H9 (cell line): ENCODE data around the gene PTK7. TPM values are rescaled to one million over a fixed set of nuclear protein-coding genes. Genes with fewer than 3 reads are reported as not detected.

Source experiments
- DNase-seq: peaks from one replicate; pipeline ENCODE4 v3.0.0-alpha.2; 2017
- H2AFZ ChIP-seq: one replicate; pipeline ENCODE4 v1.6.1; 2013; ENCODE audit warnings: mild to moderate bottlenecking, low read length, control low read depth, moderate library complexity
- H2AK5ac ChIP-seq: 2 replicates; pipeline ENCODE4 v1.6.1; 2013; ENCODE audit warnings: low read length, control low read depth, mixed read lengths; ENCODE audit not compliant: insufficient read length
- H2BK120ac ChIP-seq: one replicate; pipeline ENCODE4 v1.6.1; 2013; ENCODE audit warnings: low read depth, mild to moderate bottlenecking, low read length, control low read depth, inconsistent platforms; ENCODE audit not compliant: poor library complexity, severe bottlenecking
- H2BK12ac ChIP-seq: 2 replicates; pipeline ENCODE4 v1.6.1; 2013; ENCODE audit warnings: low read length, control low read depth, mixed read lengths, low read depth; ENCODE audit not compliant: insufficient read length
- H2BK15ac ChIP-seq: 2 replicates; pipeline ENCODE4 v1.6.1; 2013; ENCODE audit warnings: low read depth, low read length, control low read depth
- H2BK20ac ChIP-seq: one replicate; pipeline ENCODE4 v1.6.1; 2013; ENCODE audit warnings: low read depth, mild to moderate bottlenecking, low read length, control low read depth, inconsistent platforms; ENCODE audit not compliant: poor library complexity, severe bottlenecking
- H2BK5ac ChIP-seq: 2 replicates; pipeline ENCODE4 v1.6.1; 2013; ENCODE audit warnings: low read length, control low read depth, mixed read lengths; ENCODE audit not compliant: insufficient read length
- H3K14ac ChIP-seq: 2 replicates; pipeline ENCODE4 v1.6.1; 2013; ENCODE audit warnings: low read length, control low read depth; ENCODE audit not compliant: insufficient read depth
- H3K18ac ChIP-seq: 2 replicates; pipeline ENCODE4 v1.6.1; 2013; ENCODE audit warnings: low read depth, mild to moderate bottlenecking, mixed read lengths, low read length, control low read depth; ENCODE audit not compliant: insufficient read length
- H3K23ac ChIP-seq: 2 replicates; pipeline ENCODE4 v1.6.1; 2013; ENCODE audit warnings: low read length, control low read depth, mixed read lengths, low read depth; ENCODE audit not compliant: insufficient read length
- H3K23me2 ChIP-seq: 2 replicates; pipeline ENCODE4 v1.6.1; 2013; ENCODE audit warnings: low read depth, mild to moderate bottlenecking, mixed read lengths, low read length, control low read depth; ENCODE audit not compliant: insufficient read length, poor library complexity, severe bottlenecking
- H3K27ac ChIP-seq: 2 replicates; pipeline ENCODE4 v1.5.1; 2013; ENCODE audit warnings: low read length, control low read depth, mixed read lengths, low read depth; ENCODE audit not compliant: insufficient read length
- H3K27me3 ChIP-seq: 2 replicates; pipeline ENCODE4 v1.6.1; 2013; ENCODE audit warnings: low read length, control low read depth, inconsistent platforms; ENCODE audit not compliant: insufficient read depth
- H3K4ac ChIP-seq: 2 replicates; pipeline ENCODE4 v1.6.1; 2013; ENCODE audit warnings: low read depth, mild to moderate bottlenecking, control low read depth, inconsistent platforms, low read length, moderate library complexity
- H3K4me1 ChIP-seq: 2 replicates; pipeline ENCODE4 v1.6.1; 2013; ENCODE audit warnings: low read length, control low read depth, inconsistent platforms; ENCODE audit not compliant: insufficient read depth
- H3K4me2 ChIP-seq: 2 replicates; pipeline ENCODE4 v1.6.1; 2013; ENCODE audit warnings: low read length, control low read depth, mixed read lengths; ENCODE audit not compliant: insufficient read length, insufficient read depth
- H3K56ac ChIP-seq: 2 replicates; pipeline ENCODE4 v1.6.1; 2013; ENCODE audit warnings: low read depth, mild to moderate bottlenecking, mixed read lengths, low read length, control low read depth; ENCODE audit not compliant: insufficient read length
- H3K79me1 ChIP-seq: 2 replicates; pipeline ENCODE4 v1.6.1; 2013; ENCODE audit warnings: low read depth, mild to moderate bottlenecking, moderate library complexity, low read length, control low read depth, inconsistent platforms; ENCODE audit not compliant: insufficient read depth, poor library complexity, severe bottlenecking
- H3K79me2 ChIP-seq: 2 replicates; pipeline ENCODE4 v1.6.1; 2013; ENCODE audit warnings: low read length, control low read depth, inconsistent platforms; ENCODE audit not compliant: insufficient read depth
- H3K9ac ChIP-seq: 2 replicates; pipeline ENCODE4 v1.6.1; 2013; ENCODE audit warnings: low read length, control low read depth, mixed read lengths; ENCODE audit not compliant: insufficient read length; ENCODE audit errors: extremely low read depth
- H3K9me3 ChIP-seq: one replicate; pipeline ENCODE4 v1.6.1; 2013; ENCODE audit warnings: low read depth, low read length, inconsistent platforms; ENCODE audit not compliant: control insufficient read depth
- H3T11ph ChIP-seq: one replicate; pipeline ENCODE4 v1.6.1; 2013; ENCODE audit warnings: mild to moderate bottlenecking, low read length, control low read depth, inconsistent platforms
- H4K20me1 ChIP-seq: one replicate; pipeline ENCODE4 v1.6.1; 2013; ENCODE audit not compliant: control insufficient read depth, insufficient read length, insufficient read depth
- H4K5ac ChIP-seq: 2 replicates; pipeline ENCODE4 v1.6.1; 2013; ENCODE audit warnings: low read depth, mild to moderate bottlenecking, mixed read lengths, low read length, control low read depth; ENCODE audit not compliant: insufficient read length
- H4K8ac ChIP-seq: replicated peaks from 2 replicates; pipeline ENCODE4 v1.6.1; 2013; ENCODE audit warnings: low read length, control low read depth, mixed read lengths, low read depth; ENCODE audit not compliant: insufficient read length
- H4K91ac ChIP-seq: 2 replicates; pipeline ENCODE4 v1.6.1; 2013; ENCODE audit warnings: low read depth, mild to moderate bottlenecking, moderate library complexity, mixed read lengths, low read length, control low read depth; ENCODE audit not compliant: insufficient read length
- H3K27ac Mint-ChIP-seq, 3 experiments: 2 replicates in 2 of 3; 3 replicates in 1 of 3; pipeline ENCODE4 v1.8.0; 2020 to 2021; ENCODE audit warnings: mixed read lengths in 3 of 3, mild to moderate bottlenecking in 1 of 3, moderate library complexity in 1 of 3
- H3K27me3 Mint-ChIP-seq: 2 replicates; pipeline ENCODE4 v1.8.0; 2021; ENCODE audit warnings: low read depth, mild to moderate bottlenecking, moderate library complexity, mixed read lengths
- H3K36me3 Mint-ChIP-seq, 3 experiments: 2 replicates in 2 of 3; 3 replicates in 1 of 3; pipeline ENCODE4 v1.8.0; 2020 to 2021; ENCODE audit warnings: low read depth in 3 of 3, mixed read lengths in 3 of 3; ENCODE audit not compliant: insufficient read depth in 1 of 3
- H3K4me1 Mint-ChIP-seq, 2 experiments: 2 replicates each; pipeline ENCODE4 v1.8.0; 2020; ENCODE audit warnings: mixed read lengths in 2 of 2
- H3K4me3 Mint-ChIP-seq, 2 experiments: 2 replicates in 1 of 2; 3 replicates in 1 of 2; pipeline ENCODE4 v1.8.0; 2020 to 2021; ENCODE audit warnings: mild to moderate bottlenecking in 2 of 2, mixed read lengths in 2 of 2, moderate library complexity in 1 of 2
- H3K9me3 Mint-ChIP-seq, 2 experiments: 2 replicates in 1 of 2; 3 replicates in 1 of 2; pipeline ENCODE4 v1.8.0; 2020; ENCODE audit warnings: mild to moderate bottlenecking in 2 of 2, mixed read lengths in 2 of 2, moderate library complexity in 1 of 2
- WGBS: extraction: QIAGEN DNeasy Blood & Tissue Kit; methylation state at CpG from one replicate; pipeline ENCODE4 v1.1.7; 2013; ENCODE audit warnings: missing lambda C conversion rate, low lambda C conversion rate, mixed read lengths; ENCODE audit not compliant: insufficient read length; ENCODE audit errors: extremely low coverage; 5-methylcytosine and 5-hydroxymethylcytosine counted together
- total RNA-seq: library from RNA; stranded (reverse); gene quantifications from 2 replicates; pipeline ENCODE4 v1.2.1, GENCODE V29; 2021
- TF ChIP-seq, protein P1 (sequence below): fragments of 200-600 bp; sonication (generic); conservative IDR thresholded peaks from 3 replicates; pipeline ENCODE4 v1.8.0; 2021; ENCODE audit warnings: antibody characterized with exemption, mild to moderate bottlenecking

Gene PTK7
- total RNA-seq, 1 experiment from 2014 or later, result 128 TPM

DNA sequence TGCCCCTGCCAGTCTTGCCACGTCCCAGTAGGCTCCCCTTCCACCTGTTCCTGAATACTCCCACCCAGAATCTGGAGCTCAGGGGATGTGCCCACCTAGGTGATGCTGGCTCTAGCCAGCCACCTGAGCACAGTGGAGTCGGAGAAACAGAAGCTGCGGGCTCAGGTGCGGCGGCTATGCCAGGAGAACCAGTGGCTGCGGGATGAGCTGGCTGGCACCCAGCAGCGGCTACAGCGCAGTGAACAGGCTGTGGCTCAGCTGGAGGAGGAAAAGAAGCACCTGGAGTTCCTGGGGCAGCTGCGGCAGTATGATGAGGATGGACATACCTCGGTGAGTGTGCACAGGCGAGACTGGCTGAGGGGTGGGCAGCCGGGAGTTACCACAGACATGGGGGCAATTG lies 13.3 kb upstream of the PTK7 start:
- Mint-ChIP-seq H3K9me3 (no peaks in the 10 kb centered on the region), H3K36me3 (peaks cover 8 to 26% (median 17%) of the 10 kb centered on the region in 3 experiments; a peak in 6 of 7 replicates), H3K4me3 (no peak overlapping the region), H3K27ac (no peak overlapping the region), H3K4me1 (peaks cover 16 to 22% of the 10 kb centered on the region in 2 experiments), H3K27me3 (no peaks in the 10 kb centered on the region)
- Histone ChIP-seq H3K9me3 (no peaks in the 10 kb centered on the region), H3K4ac (no peak overlapping the region), H2AK5ac (no peak overlapping the region), H2BK120ac (no peak overlapping the region), H3T11ph (no peak overlapping the region), H3K18ac (no peak overlapping the region), H4K20me1 (no peaks in the 10 kb centered on the region), H3K79me1 (peaks cover 3% of the 10 kb centered on the region), H3K23ac (no peak overlapping the region), H3K27me3 (no peaks in the 10 kb centered on the region), H3K27ac (no peak overlapping the region), H2BK5ac (no peak overlapping the region), H3K23me2 (no peaks in the 10 kb centered on the region), H2AFZ (no peak overlapping the region), H2BK12ac (no peak overlapping the region), H3K4me2 (no peak overlapping the region), H4K8ac (no peak overlapping the region), H4K91ac (no peak overlapping the region), H3K4me1 (0 out of 2 replicates have a peak, but pooled peaks cover 4% of the 10 kb centered on the region), H3K14ac (no peak overlapping the region), H2BK15ac (no peak overlapping the region), H3K56ac (no peak overlapping the region), H3K9ac (no peak overlapping the region), H2BK20ac (no peak overlapping the region), H3K79me2 (peaks cover 9% of the 10 kb centered on the region; the same call in 1 of the 2 replicates), H4K5ac (no peak overlapping the region)
- TF ChIP-seq, protein P1, sequence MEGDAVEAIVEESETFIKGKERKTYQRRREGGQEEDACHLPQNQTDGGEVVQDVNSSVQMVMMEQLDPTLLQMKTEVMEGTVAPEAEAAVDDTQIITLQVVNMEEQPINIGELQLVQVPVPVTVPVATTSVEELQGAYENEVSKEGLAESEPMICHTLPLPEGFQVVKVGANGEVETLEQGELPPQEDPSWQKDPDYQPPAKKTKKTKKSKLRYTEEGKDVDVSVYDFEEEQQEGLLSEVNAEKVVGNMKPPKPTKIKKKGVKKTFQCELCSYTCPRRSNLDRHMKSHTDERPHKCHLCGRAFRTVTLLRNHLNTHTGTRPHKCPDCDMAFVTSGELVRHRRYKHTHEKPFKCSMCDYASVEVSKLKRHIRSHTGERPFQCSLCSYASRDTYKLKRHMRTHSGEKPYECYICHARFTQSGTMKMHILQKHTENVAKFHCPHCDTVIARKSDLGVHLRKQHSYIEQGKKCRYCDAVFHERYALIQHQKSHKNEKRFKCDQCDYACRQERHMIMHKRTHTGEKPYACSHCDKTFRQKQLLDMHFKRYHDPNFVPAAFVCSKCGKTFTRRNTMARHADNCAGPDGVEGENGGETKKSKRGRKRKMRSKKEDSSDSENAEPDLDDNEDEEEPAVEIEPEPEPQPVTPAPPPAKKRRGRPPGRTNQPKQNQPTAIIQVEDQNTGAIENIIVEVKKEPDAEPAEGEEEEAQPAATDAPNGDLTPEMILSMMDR, result no peak
- DNase-seq, result no peak
- WGBS, result no CpG with 5 or more reads among the region's 12 CpGs
